AG04450 (cell line): ENCODE measurements around the gene RPS6KA5. TPM values are rescaled to one million over a fixed set of nuclear protein-coding genes. Genes with fewer than 3 reads are reported as not detected.
"Not testable (repeated sequence)": the region's sequence is repeated elsewhere in the genome, so short reads cannot be mapped to it uniquely, and the experiment has no call there.

Experiments
- CTCF ChIA-PET: fragments of 300-600, 350-600 bp; formaldehyde crosslinking; extraction: SDS; loops from one replicate; lab custom pipeline; 2022; ENCODE audit warnings: antibody characterized with exemption, inconsistent platforms; lab: Charles Lee
- POLR2A ChIA-PET: fragments of 350-600 bp; formaldehyde crosslinking; extraction: SDS; loops from one replicate; lab custom pipeline; 2021; ENCODE audit warnings: antibody characterized with exemption, inconsistent platforms; lab: Yijun Ruan, JAX
- DNase-seq: peaks from one replicate; pipeline ENCODE4 v3.0.0-alpha.2; 2011; ENCODE audit warnings: low read depth, low spot score
- H3K27ac ChIP-seq: one replicate; pipeline ENCODE4 v1.5.1; 2012; ENCODE audit warnings: low read depth, low read length, control low read depth
- H3K27me3 ChIP-seq: one replicate; pipeline ENCODE4 v1.6.0; 2012; ENCODE audit warnings: low read length; ENCODE audit not compliant: control insufficient read depth, insufficient read depth
- H3K4me3 ChIP-seq: 2 replicates; pipeline ENCODE4 v1.5.1; 2011; ENCODE audit warnings: mild to moderate bottlenecking, low read depth, low read length, control low read depth
- H3K9me3 ChIP-seq: 2 replicates; pipeline ENCODE4 v1.5.1; 2012; ENCODE audit warnings: low read length; ENCODE audit not compliant: control insufficient read depth, insufficient read depth
- CTCF ChIP-seq: IDR thresholded peaks from 2 replicates; pipeline ENCODE4 v1.5.1; 2011; ENCODE audit warnings: low read depth, low read length, control low read depth, inconsistent platforms
- polyA plus RNA-seq: library from polyadenylated mRNA; depleted of rRNA; stranded (reverse); fragments of >200 nt; gene quantifications from 2 replicates; pipeline ENCODE4 v1.2.3, GENCODE V29; 2011

The RPS6KA5 gene
- polyA plus RNA-seq, 1 experiment, result 1.5 TPM

DNA sequence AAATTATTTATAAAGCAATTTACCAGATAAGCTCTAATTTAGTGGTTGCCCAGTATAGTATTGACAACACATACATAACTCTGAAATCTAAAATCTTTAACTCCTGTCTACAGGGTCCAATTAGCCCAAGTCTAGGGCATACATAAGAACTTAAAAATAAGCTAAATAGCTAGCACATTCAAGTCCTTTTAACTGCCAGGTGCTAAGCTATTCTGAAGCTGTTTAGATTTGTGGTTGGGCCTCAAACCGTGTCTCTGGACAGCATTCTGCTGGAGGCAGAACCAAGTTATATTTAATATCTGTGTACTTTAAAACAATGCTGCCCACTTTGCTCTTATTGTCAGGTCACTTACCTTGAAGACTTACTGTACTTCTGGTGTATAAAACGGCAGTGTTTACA lies 19.0 kb downstream of the RPS6KA5 start:
- H3K4me3 ChIP-seq, result no peak overlapping the region
- H3K27me3 ChIP-seq, result no peaks in the 10 kb centered on the region
- ChIA-PET CTCF (interaction anchor here (0.6 to 1.0 kb wide), 3 partner anchors 13 to 138 kb away, joined by 3 read pairs; no protein-coding TSS in a partner anchor), POLR2A (no interaction called here)
- H3K27ac ChIP-seq, result no peak overlapping the region
- no peaks in the 10 kb centered on the region for H3K9me3 ChIP-seq
- no peak for DNase-seq
- TF ChIP-seq CTCF, result no peak

- ChIA-PET POLR2A (no interaction called here), CTCF (interaction anchor here (0.6 kb wide), 1 partner anchor 19 kb away, joined by 3 read pairs; no protein-coding TSS in a partner anchor)
- no peaks in the 10 kb centered on the region for H3K9me3 ChIP-seq
- no peak overlapping the region for H3K4me3 ChIP-seq
- no peaks in the 10 kb centered on the region for H3K27me3 ChIP-seq
- no peak for DNase-seq
- H3K27ac ChIP-seq, result no peak overlapping the region
- no peak for TF ChIP-seq CTCF
These were observed 19.9 kb downstream of the RPS6KA5 start for GRCh38 chr14:91040545-91040944.

DNA sequence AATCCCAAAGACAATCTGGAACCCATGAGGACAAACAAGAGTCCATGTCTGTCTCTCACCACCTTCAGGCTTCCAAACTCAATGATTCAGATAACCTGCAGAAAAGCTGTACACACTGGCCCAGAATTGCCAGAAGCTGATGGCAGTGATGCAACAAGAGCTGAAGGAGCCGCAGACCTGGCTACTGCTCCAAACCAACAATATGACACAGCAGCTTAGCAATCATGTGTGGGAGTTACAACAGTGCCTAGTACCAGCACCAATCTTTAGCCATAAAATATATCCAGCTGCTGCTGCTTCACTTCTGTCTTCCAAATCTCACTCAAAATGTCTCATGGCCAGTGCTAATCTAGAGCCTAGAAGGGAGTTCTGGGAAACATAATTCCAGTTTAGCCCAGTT lies 22.0 kb downstream of the RPS6KA5 start:
- no peaks in the 10 kb centered on the region for H3K9me3 ChIP-seq
- DNase-seq, result no peak
- H3K27ac ChIP-seq, result no peak overlapping the region
- ChIA-PET CTCF (no interaction called here), POLR2A (no interaction called here)
- no peak overlapping the region for H3K4me3 ChIP-seq
- no peak for TF ChIP-seq CTCF
- no peaks in the 10 kb centered on the region for H3K27me3 ChIP-seq

- H3K9me3 ChIP-seq, result no peaks in the 10 kb centered on the region
- TF ChIP-seq CTCF, result no peak
- H3K4me3 ChIP-seq, result no peak overlapping the region
- ChIA-PET CTCF (no interaction called here), POLR2A (no interaction called here)
- no peaks in the 10 kb centered on the region for H3K27me3 ChIP-seq
- H3K27ac ChIP-seq, result no peak overlapping the region
- DNase-seq, result no peak
These were observed 23.5 kb downstream of the RPS6KA5 start for GRCh38 chr14:91036741-91037469.

GRCh38 chr14:91035855-91036254 lies 24.6 kb downstream of the RPS6KA5 start:
- H3K27me3 ChIP-seq, result no peaks in the 10 kb centered on the region
- no peaks in the 10 kb centered on the region for H3K9me3 ChIP-seq
- POLR2A ChIA-PET, result no interaction called here
- no peak for DNase-seq
- H3K4me3 ChIP-seq, result no peak overlapping the region
- H3K27ac ChIP-seq, result no peak overlapping the region
- CTCF ChIA-PET, result no interaction called here
- no peak for TF ChIP-seq CTCF

DNA sequence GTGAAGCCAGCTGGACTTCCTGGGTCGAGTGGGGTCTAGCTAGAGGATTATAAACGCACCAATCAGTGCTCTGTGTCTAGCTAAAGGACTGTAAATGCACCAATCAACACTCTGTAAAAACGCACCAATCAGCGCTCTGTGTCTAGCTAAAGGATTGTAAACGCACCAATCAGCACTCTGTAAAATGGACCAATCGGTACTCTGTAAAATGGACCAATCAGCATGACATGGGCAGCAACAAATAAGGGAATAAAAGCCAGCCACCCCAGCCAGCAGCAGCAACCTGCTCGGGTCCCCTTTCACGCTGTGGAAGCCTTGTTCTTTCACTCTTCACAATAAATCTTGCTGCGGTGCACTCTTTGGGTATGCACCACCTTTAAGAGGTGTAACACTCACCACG lies 26.1 kb downstream of the RPS6KA5 start:
- DNase-seq, POLR2A ChIA-PET, H3K9me3 ChIP-seq, H3K4me3 ChIP-seq, H3K27ac ChIP-seq, H3K27me3 ChIP-seq: not testable (repeated sequence)
- CTCF ChIA-PET, result interaction anchor here (1.3 kb wide), 1 partner anchor 139 kb away, joined by 4 read pairs; no protein-coding TSS in a partner anchor
